NCI-H2171 (cell line): ENCODE measurements around the gene LRP5.
"Not testable (repeated sequence)": the region's sequence is repeated elsewhere in the genome, so short reads cannot be mapped to it uniquely, and the experiment has no call there.

Experiments used
- DNase-seq: peaks from one replicate; lab custom pipeline; 2025; lab: John Stamatoyannopoulos, UW

The LRP5 gene

GRCh38 chr11:68423481-68423880, 111.1 kb downstream of the LRP5 start:
- no peak for DNase-seq

- no peak for DNase-seq
Measured at GRCh38 chr11:68424101-68424632, 111.8 kb downstream of the LRP5 start.

DNA sequence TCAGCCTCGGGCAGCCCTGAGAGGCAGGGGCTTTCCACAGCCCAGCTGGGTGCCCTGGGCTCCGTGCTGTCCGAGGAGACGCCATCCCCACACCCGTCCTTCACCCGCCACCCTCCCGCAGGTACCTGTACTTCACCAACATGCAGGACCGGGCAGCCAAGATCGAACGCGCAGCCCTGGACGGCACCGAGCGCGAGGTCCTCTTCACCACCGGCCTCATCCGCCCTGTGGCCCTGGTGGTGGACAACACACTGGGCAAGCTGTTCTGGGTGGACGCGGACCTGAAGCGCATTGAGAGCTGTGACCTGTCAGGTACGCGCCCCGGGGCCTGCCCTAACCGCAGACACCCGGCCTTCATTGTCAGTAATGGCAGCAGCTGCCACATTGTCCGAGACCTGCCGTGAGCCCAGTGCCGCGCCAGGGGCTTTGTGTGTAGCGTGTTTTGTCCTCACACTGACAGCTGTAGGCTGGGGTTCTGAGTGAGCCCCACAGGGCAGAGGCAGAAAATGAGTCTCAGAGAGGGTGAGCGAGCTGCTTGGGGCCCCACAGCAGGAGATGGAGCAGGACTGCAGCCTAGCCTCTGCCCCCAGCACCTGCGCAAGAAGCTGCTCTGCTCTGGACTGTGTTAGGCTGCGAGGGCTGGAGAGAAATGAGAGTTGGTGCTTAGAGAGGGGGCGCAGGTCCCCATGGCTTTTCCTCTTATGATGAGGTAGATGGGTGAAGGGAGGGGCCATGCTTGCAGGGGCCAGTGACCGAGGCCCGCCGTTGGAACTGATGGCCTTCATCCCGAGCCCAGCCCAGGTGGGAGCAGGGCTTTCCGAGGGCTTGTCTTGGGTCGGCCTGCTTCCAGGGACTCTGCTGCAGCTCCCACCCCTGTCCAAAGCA, 112.8 kb downstream of the LRP5 start:
- no peak for DNase-seq

- no peak for DNase-seq
Measured at GRCh38 chr11:68425866-68426380, 113.5 kb downstream of the LRP5 start.

GRCh38 chr11:68429661-68430060, 117.3 kb downstream of the LRP5 start:
- DNase-seq: no peak

DNA sequence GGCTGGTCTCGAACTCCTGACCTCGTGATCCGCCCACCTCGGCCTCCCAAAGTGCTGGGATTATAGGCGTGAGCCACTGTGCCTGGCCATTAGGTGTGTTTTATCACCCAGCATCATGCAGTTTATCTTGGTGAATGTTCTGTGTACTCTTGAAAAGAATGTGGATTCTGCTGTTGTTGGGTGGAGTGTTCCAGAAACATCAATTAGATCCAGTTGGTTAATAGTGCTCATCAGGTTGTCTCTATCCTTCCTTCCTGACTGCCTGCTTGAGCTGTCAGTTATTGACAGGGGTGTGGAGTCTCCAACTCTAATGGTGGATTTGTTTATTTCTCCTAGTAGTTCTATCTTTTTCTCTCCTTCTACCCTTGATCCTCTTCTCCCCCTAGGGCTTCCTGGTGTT, 118.0 kb downstream of the LRP5 start:
- DNase-seq: no peak

DNA sequence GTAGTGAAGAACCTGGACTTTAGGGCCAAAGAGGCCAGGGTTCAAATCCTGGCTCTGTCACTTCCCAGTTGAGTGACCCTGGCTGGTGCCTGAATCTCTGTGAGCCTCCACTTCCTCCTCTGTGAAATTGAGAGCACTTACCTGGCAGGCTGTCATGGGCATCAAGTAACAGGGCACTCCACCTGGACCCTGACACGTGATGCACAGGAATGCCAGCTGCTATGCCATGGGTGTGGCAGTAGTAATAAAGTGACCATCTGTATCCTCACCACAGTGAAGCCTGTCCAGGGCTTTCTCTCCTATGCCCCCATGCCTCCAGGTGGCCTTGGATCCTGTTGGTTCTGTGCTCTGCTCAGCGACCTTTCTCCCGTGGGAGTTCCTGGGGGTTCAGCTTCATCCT, 118.4 kb downstream of the LRP5 start:
- peak; percentile 51 for DNase-seq

GRCh38 chr11:68431984-68432645, 119.7 kb downstream of the LRP5 start:
- no peak for DNase-seq

- DNase-seq: no peak
Measured at GRCh38 chr11:68432874-68433273, 120.5 kb downstream of the LRP5 start.

DNA sequence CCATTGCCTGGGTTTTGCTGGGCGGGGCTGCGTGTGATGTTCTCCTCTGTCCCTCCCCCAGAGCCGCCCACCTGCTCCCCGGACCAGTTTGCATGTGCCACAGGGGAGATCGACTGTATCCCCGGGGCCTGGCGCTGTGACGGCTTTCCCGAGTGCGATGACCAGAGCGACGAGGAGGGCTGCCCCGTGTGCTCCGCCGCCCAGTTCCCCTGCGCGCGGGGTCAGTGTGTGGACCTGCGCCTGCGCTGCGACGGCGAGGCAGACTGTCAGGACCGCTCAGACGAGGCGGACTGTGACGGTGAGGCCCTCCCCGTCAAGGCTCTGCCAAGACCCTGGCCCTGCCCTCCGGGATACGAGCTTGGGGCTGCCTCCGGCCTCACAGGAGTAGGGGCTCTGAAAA, 121.2 kb downstream of the LRP5 start:
- no peak for DNase-seq

GRCh38 chr11:68434159-68434558, 121.8 kb downstream of the LRP5 start:
- not testable (repeated sequence) for DNase-seq

DNA sequence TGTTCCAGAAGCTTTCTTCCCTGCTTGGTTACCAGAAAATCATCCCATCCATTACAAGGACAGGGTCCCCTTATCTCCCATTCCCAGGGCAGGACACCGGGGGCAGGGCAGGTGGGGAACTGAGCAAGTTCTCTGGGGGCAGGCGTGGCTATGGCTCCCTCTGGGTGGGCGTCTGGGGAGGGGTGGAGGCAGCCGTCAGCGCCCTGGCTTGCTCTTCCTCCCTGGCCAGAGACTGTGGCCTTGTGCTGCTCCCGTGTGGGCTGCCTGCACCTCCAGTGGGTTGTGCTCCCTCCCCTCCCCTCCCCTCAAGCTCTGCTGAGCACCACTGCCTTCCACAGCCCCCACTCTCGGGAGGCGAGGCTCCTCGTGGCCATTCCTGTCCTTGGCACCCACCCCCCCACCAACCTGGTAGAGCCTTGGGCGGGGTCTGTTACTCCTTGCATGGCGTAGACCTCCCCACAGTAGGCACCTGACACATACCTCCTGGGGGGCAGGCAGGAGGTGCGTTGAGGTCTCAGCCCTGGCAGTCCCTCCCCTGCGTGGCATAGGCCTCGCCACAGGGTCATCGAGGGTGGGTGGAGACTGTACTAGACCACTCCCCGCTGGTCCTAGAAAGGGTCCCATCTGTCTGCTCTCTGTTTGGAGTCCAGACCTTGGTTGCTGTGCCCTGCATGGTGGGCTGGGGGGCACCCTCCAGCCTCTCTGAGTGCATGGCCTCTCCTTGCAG, 123.9 kb downstream of the LRP5 start:
- DNase-seq: no peak

- DNase-seq: peak; percentile 38
Measured at GRCh38 chr11:68436985-68437926, 124.9 kb downstream of the LRP5 start.

DNA sequence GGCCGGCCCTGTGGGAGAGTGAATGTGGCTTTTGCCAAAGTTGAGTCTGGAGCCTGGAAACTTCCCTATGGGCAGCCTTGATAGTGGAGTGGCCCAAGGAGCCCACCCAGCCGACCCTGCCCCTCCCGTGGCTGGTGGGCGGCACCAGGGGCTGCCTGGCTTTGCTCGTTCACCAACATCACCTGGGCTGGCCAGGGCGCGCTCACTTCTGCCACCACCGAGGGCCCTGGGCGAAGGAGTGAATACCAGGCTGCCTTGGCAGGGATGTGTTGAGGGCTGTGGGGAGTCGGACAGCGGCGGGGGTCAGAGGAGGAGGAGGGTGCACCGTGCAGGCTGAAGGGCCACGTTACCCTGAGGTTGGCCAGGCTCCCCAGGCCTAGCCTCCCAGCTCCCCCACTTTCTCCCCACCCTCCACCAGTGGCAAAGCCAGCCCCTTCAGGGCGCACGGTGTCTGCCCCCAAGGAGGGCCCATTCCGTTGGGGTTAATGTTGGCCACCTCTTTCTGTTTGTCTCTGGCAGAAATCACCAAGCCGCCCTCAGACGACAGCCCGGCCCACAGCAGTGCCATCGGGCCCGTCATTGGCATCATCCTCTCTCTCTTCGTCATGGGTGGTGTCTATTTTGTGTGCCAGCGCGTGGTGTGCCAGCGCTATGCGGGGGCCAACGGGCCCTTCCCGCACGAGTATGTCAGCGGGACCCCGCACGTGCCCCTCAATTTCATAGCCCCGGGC, 125.7 kb downstream of the LRP5 start:
- DNase-seq: no peak

DNA sequence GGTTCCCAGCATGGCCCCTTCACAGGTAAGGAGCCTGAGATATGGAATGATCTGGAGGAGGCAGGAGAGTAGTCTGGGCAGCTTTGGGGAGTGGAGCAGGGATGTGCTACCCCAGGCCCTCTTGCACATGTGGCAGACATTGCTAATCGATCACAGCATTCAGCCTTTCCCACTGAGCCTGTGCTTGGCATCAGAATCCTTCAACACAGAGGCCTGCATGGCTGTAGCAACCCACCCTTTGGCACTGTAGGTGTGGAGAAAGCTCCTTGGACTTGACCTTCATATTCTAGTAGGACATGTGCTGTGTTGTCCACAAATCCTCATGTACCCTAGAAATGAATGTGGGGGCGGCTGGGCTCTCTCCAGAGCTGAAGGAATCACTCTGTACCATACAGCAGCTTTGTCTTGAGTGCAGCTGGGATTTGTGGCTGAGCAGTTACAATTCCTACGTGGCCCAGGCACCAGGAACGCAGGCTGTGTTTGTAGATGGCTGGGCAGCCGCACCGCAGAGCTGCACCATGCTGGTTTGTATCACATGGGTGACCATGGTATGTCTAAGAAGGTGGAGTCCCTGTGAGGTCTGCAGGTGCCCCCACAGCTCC, 126.4 kb downstream of the LRP5 start:
- no peak for DNase-seq

DNA sequence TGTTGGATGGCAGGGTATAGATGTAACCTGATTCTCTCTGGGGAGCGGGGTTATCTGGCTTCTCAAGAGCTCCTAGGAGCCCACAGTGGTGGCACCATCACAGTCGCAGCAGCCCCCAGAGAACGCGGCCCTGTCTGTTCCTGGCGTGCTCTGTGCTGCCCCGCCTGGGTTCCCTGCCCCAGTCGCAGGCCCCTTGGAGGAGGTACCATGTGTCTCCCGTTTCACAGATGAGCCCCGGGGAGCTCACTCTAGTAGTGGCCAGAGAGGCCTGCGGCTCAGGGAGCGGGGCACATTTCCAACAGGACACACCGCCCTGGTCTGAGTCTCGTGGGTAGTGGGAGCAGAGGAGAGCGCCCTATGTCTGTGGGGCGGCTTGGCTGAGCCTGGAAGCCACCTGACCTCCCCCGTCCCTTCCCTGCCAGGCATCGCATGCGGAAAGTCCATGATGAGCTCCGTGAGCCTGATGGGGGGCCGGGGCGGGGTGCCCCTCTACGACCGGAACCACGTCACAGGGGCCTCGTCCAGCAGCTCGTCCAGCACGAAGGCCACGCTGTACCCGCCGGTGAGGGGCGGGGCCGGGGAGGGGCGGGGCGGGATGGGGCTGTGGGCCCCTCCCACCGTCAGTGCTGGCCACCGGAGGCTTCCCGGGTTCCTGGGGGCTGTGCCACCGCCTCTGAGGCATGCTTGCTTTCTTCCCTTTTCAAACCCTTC, 127.1 kb downstream of the LRP5 start:
- peak; percentile 42 for DNase-seq

- no peak for DNase-seq
Measured at GRCh38 chr11:68440224-68440623, 127.8 kb downstream of the LRP5 start.

DNA sequence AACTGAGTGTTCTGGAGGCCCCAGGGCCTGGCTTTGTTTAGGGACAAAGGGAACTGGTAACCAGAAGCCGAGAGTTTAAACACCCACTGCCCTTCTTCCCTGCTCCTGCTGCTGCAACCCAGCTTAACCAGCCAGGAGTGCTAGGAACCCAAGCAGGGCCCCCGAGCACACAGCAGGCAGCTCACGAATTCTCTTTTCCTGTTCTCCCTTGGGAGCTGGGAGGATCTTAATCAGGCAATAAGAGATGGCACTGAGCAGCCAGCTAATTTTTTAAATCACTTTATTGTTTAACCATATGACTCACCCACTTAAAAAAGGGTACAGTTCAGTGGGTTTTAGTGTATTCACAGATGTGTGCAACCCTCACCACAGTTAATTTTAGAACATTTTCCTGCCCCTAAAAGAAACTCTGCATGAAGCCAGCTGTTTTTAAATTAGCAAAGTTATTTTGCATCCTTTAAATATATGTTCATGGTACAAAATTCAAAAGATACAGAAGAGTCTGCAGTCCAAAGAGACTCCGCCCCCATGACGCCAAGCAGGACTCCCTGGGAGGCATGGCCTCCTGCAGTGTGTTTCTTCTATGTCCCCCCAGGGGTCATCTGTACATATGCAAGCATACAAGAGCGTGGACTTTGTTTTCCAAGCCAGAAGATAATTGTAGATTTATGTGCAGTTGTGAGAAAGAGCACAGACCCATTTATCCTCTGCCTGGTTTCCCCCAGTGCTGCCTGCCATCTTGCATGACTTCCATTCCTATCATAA, 129.3 kb downstream of the LRP5 start:
- peak; percentile 69 for DNase-seq

- no peak for DNase-seq
Measured at GRCh38 chr11:68442433-68442832, 130.0 kb downstream of the LRP5 start.
